Hepatocyte (in vitro differentiated cells): ENCODE measurements around the gene ZBTB20. TPM values are rescaled to one million over a fixed set of nuclear protein-coding genes. Genes with fewer than 3 reads are reported as not detected.

Experiments used
- DNase-seq: peaks from one replicate; pipeline ENCODE4 v3.0.0-alpha.2; 2016; ENCODE audit warnings: low spot score
- H2AFZ ChIP-seq: fragments of 200-600 bp; sonication (generic); 2 replicates; pipeline ENCODE4 v1.6.0; 2016; ENCODE audit warnings: antibody characterized with exemption, mild to moderate bottlenecking
- H3K27ac ChIP-seq: fragments of 200-600 bp; sonication (generic); 2 replicates; pipeline ENCODE4 v1.5.1; 2016; ENCODE audit warnings: mild to moderate bottlenecking
- H3K27me3 ChIP-seq: fragments of 200-600 bp; sonication (generic); 2 replicates; pipeline ENCODE4 v1.6.1; 2016
- H3K36me3 ChIP-seq: fragments of 200-600 bp; sonication (generic); replicated peaks from 2 replicates; pipeline ENCODE4 v1.5.1; 2016; ENCODE audit warnings: low read depth; ENCODE audit not compliant: insufficient read depth
- H3K4me1 ChIP-seq: fragments of 200-600 bp; sonication (generic); 2 replicates; pipeline ENCODE4 v1.5.1; 2016; ENCODE audit warnings: mild to moderate bottlenecking, moderate library complexity; ENCODE audit not compliant: insufficient read depth
- H3K4me2 ChIP-seq: fragments of 200-600 bp; sonication (generic); 2 replicates; pipeline ENCODE4 v1.6.0; 2016
- H3K4me3 ChIP-seq: fragments of 200-600 bp; sonication (generic); 2 replicates; pipeline ENCODE4 v1.5.1; 2016; ENCODE audit warnings: mild to moderate bottlenecking
- H3K79me2 ChIP-seq: fragments of 200-600 bp; sonication (generic); 2 replicates; pipeline ENCODE4 v1.6.0; 2017; ENCODE audit warnings: mild to moderate bottlenecking
- H3K9me2 ChIP-seq: fragments of 200-600 bp; sonication (generic); replicated peaks from 2 replicates; pipeline ENCODE4 v1.6.0; 2017; ENCODE audit warnings: mild to moderate bottlenecking; ENCODE audit not compliant: insufficient read depth
- H3K9me3 ChIP-seq: fragments of 200-600 bp; sonication (generic); 2 replicates; pipeline ENCODE4 v1.5.1; 2016; ENCODE audit warnings: low read depth, mild to moderate bottlenecking
- H4K20me1 ChIP-seq: fragments of 200-600 bp; sonication (generic); 2 replicates; pipeline ENCODE4 v1.6.0; 2016; ENCODE audit warnings: mild to moderate bottlenecking; ENCODE audit not compliant: insufficient read depth, poor library complexity, severe bottlenecking
- CTCF ChIP-seq: fragments of 200-600 bp; sonication (generic); IDR thresholded peaks from 2 replicates; pipeline ENCODE4 v1.5.1; 2016; ENCODE audit warnings: antibody characterized with exemption, mild to moderate bottlenecking; ENCODE audit not compliant: poor library complexity
- EZH2 ChIP-seq: fragments of 200-600 bp; sonication (generic); IDR thresholded peaks from 2 replicates; pipeline ENCODE4 v1.6.1; 2016; ENCODE audit warnings: antibody characterized with exemption, mild to moderate bottlenecking, borderline replicate concordance
- EZH2phosphoT487 ChIP-seq: fragments of 200-600 bp; sonication (generic); IDR thresholded peaks from one replicate; pipeline ENCODE4 v1.6.1; 2018; ENCODE audit warnings: antibody characterized with exemption, mild to moderate bottlenecking, low read depth, moderate library complexity; ENCODE audit not compliant: unreplicated experiment, severe bottlenecking
- WGBS: methylation state at CpG from one replicate; pipeline ENCODE4 v1.1.6; 2016; ENCODE audit warnings: low lambda C conversion rate; ENCODE audit errors: missing lambda C conversion rate; 5-methylcytosine and 5-hydroxymethylcytosine counted together
- polyA plus RNA-seq: library from polyadenylated mRNA; unstranded; fragments of >200 nt; fragmentation: Nextera tagmentation; extraction: Ambion mirVana; gene quantifications from 2 replicates; pipeline ENCODE4 v1.2.1, GENCODE V29; 2016
- total RNA-seq: library from RNA; depleted of rRNA; stranded (reverse); fragments of >200 nt; gene quantifications from 2 replicates; pipeline ENCODE4 v1.2.3, GENCODE V29; 2014

The ZBTB20 gene
- total and polyA plus RNA-seq, 2 experiments from 2014 or later = 25.8 to 28.0 TPM

DNA sequence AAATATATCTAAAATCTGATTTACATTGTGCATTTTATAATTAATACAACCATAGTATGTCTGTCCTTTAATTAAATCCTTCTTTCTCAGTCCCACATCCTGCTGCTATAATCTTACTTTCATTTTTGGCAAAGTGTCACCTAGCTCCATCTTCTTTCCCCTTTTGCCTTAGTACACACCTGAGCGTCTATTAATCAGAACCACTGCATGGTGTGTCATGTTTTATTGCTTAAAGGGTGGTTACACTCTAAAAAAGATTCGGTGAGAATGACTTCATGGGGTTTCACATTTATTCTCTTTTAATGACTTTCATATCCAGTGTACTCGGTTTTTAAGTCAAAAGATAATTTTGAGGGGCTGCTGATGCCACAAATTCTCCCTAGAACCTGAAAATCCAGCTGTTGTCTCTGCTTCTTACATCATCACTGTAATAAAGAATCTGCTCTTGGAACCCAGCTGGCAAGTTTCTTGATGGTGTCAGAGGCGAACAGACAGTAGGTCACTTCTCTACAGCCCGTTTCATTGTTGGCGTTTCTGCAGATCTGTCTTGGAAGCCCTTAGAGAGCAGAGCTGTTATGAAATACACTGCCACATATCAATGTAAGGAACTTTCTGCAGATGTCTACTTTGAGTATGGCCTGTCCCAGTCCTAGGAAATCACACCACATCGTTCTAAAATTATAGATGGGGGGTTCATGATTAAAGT is 753.6 kb downstream of the ZBTB20 start:
- Histone ChIP-seq H3K36me3 (no peaks in the 10 kb centered on the region), H3K27ac (no peak overlapping the region), H3K4me1 (no peaks in the 10 kb centered on the region), H3K27me3 (no peaks in the 10 kb centered on the region), H4K20me1 (no peaks in the 10 kb centered on the region), H3K4me2 (no peak overlapping the region), H3K4me3 (no peak overlapping the region), H3K9me3 (no peaks in the 10 kb centered on the region), H2AFZ (no peak overlapping the region), H3K9me2 (no peaks in the 10 kb centered on the region), H3K79me2 (no peaks in the 10 kb centered on the region)
- TF ChIP-seq CTCF (no peak), EZH2 (no peak), EZH2phosphoT487 (no peak)
- 91% methylated on average over 7 of the region's 7 CpGs for WGBS
- no peak for DNase-seq

- Histone ChIP-seq H3K79me2 (no peaks in the 10 kb centered on the region), H3K27me3 (no peaks in the 10 kb centered on the region), H2AFZ (no peak overlapping the region), H3K9me3 (no peaks in the 10 kb centered on the region), H3K27ac (no peak overlapping the region), H3K36me3 (no peaks in the 10 kb centered on the region), H3K4me2 (no peak overlapping the region), H4K20me1 (no peaks in the 10 kb centered on the region), H3K4me1 (no peaks in the 10 kb centered on the region), H3K9me2 (no peaks in the 10 kb centered on the region), H3K4me3 (no peak overlapping the region)
- TF ChIP-seq EZH2phosphoT487 = no peak
- TF ChIP-seq EZH2 = no peak
- TF ChIP-seq CTCF = no peak
- no peak for DNase-seq
- 95% methylated on average over 2 of the region's 2 CpGs for WGBS
Measured at GRCh38 chr3:114392831-114393230, 754.3 kb downstream of the ZBTB20 start.

GRCh38 chr3:114389156-114389555 is 757.9 kb downstream of the ZBTB20 start:
- Histone ChIP-seq H3K9me2 (no peaks in the 10 kb centered on the region), H3K9me3 (no peaks in the 10 kb centered on the region), H3K4me1 (peaks cover 7% of the 10 kb centered on the region), H3K27me3 (no peaks in the 10 kb centered on the region), H3K27ac (no peak overlapping the region), H3K79me2 (no peaks in the 10 kb centered on the region), H4K20me1 (no peaks in the 10 kb centered on the region), H3K4me3 (no peak overlapping the region), H3K4me2 (no peak overlapping the region), H3K36me3 (no peaks in the 10 kb centered on the region), H2AFZ (no peak overlapping the region)
- DNase-seq = no peak
- WGBS = 94% methylated on average over 4 of the region's 4 CpGs
- TF ChIP-seq EZH2phosphoT487 = no peak
- TF ChIP-seq EZH2 = no peak
- TF ChIP-seq CTCF = no peak

- no peak overlapping the region for H3K4me3 ChIP-seq
- no peaks in the 10 kb centered on the region for H3K9me2 ChIP-seq
- peaks cover 15% of the 10 kb centered on the region for H3K4me1 ChIP-seq
- no peaks in the 10 kb centered on the region for H3K27me3 ChIP-seq
- H2AFZ ChIP-seq = no peak overlapping the region
- H3K9me3 ChIP-seq = no peaks in the 10 kb centered on the region
- no peak for TF ChIP-seq EZH2
- no peak for TF ChIP-seq CTCF
- TF ChIP-seq EZH2phosphoT487 = no peak
- no peak for DNase-seq
- 81% methylated on average over 4 of the region's 4 CpGs for WGBS
- no peaks in the 10 kb centered on the region for H4K20me1 ChIP-seq
- H3K36me3 ChIP-seq = no peaks in the 10 kb centered on the region
- H3K79me2 ChIP-seq = no peaks in the 10 kb centered on the region
- H3K27ac ChIP-seq = peak overlapping the region; percentile 63
- peak overlapping the region; percentile 48 for H3K4me2 ChIP-seq
Measured at GRCh38 chr3:114384558-114384903, 762.6 kb downstream of the ZBTB20 start.
